HepG2 (cell line): ENCODE data around the gene FAM187B. TPM values are rescaled to one million over a fixed set of nuclear protein-coding genes. Genes with fewer than 3 reads are reported as not detected.
A peak's percentile ranks its signal among the peaks of the same experiment; 100 is the strongest.

Experiments
- CHCHD3 ChIP-seq: sonication (generic); formaldehyde crosslinking; IDR thresholded peaks from 2 replicates; pipeline ENCODE4 v1.8.0; 2022; ENCODE audit warnings: mild to moderate bottlenecking, missing genetic modification reagents, moderate library complexity
- HES4 ChIP-seq: sonication (generic); formaldehyde crosslinking; IDR thresholded peaks from 2 replicates; pipeline ENCODE4 v1.9.0; 2021; ENCODE audit warnings: mild to moderate bottlenecking, missing genetic modification reagents, borderline replicate concordance
- ISX ChIP-seq: sonication (generic); formaldehyde crosslinking; conservative IDR thresholded peaks from 2 replicates; pipeline ENCODE4 v1.5.0; 2020; ENCODE audit warnings: missing genetic modification reagents
- KLF15 ChIP-seq: sonication (generic); formaldehyde crosslinking; IDR thresholded peaks from 2 replicates; pipeline ENCODE4 v1.8.1; 2023; ENCODE audit warnings: borderline replicate concordance, mild to moderate bottlenecking, inconsistent platforms, missing genetic modification reagents, mixed read lengths
- RBFOX2 ChIP-seq: fragments of 200-400 bp; formaldehyde crosslinking; IDR thresholded peaks from 2 replicates; pipeline ENCODE4 v1.6.1; 2017; ENCODE audit warnings: low read depth, mild to moderate bottlenecking, low read length
- ZNF20 ChIP-seq: sonication (generic); formaldehyde crosslinking; IDR thresholded peaks from 2 replicates; pipeline ENCODE4 v1.4.0; 2020; ENCODE audit warnings: mild to moderate bottlenecking, moderate library complexity, missing genetic modification reagents
- polyA plus RNA-seq, 8 experiments: library from polyadenylated mRNA; depleted of rRNA in 3 of 8; stranded (reverse) in 7 of 8; unstranded in 1 of 8; fragments of >200 nt; fragmentation: Illumina TruSeq in 4 of 8; extraction: Trizol in 4 of 8; gene quantifications; 2 replicates each; pipeline versions ENCODE4 v1.2.1 to v1.2.3, GENCODE V29; 2011 to 2016; ENCODE audit warnings: low read depth in 4 of 8, missing spikeins in 1 of 8, mixed read lengths in 1 of 8; ENCODE audit not compliant: insufficient read depth in 1 of 8
- total RNA-seq, 5 experiments: library from RNA; depleted of rRNA; stranded (reverse); fragments of >200 nt; fragmentation: Illumina TruSeq; extraction: Trizol; gene quantifications; 2 replicates each; pipeline ENCODE4 v1.2.3, GENCODE V29; 2016; ENCODE audit warnings: low read depth in 1 of 5
- TF ChIP-seq, protein P1 (sequence below): sonication (generic); formaldehyde crosslinking; IDR thresholded peaks from 2 replicates; pipeline ENCODE4 v1.5.1; 2020; ENCODE audit warnings: mild to moderate bottlenecking, missing genetic modification reagents, moderate library complexity
- TF ChIP-seq, protein P2 (sequence below): IDR thresholded peaks from 2 replicates; pipeline ENCODE4 v1.6.1; 2012; ENCODE audit warnings: low read depth, low read length, improper control_type of control experiment
- TF ChIP-seq, protein P3 (sequence below): sonication (generic); formaldehyde crosslinking; IDR thresholded peaks from 2 replicates; pipeline ENCODE4 v1.9.0; 2021; ENCODE audit warnings: mild to moderate bottlenecking, missing genetic modification reagents
- TF ChIP-seq, protein P4 (sequence below): sonication (generic); formaldehyde crosslinking; IDR thresholded peaks from 2 replicates; pipeline ENCODE4 v1.9.0; 2021; ENCODE audit warnings: missing genetic modification reagents, mild to moderate bottlenecking, borderline replicate concordance
- TF ChIP-seq, protein P5 (sequence below): sonication (generic); formaldehyde crosslinking; conservative IDR thresholded peaks from 2 replicates; pipeline ENCODE4 v1.4.0; 2020; ENCODE audit warnings: mild to moderate bottlenecking, missing genetic modification reagents, moderate library complexity

Gene FAM187B
- total and polyA plus RNA-seq, 2 of the 13 experiments (the other 11 are each of a cell fraction or from before 2014, with no cell fraction given): not detected

DNA sequence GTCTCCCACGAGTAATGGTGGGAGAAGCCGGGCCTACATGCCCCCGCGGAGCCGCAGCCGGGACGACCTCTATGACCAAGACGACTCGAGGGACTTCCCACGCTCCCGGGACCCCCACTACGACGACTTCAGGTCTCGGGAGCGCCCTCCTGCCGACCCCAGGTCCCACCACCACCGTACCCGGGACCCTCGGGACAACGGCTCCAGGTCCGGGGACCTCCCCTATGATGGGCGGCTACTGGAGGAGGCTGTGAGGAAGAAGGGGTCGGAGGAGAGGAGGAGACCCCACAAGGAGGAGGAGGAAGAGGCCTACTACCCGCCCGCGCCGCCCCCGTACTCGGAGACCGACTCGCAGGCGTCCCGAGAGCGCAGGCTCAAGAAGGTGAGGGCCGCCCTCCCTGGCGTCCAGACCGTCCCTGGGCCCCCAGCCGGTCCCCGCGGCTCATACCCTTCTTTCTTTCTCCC lies 38.8 kb upstream of the FAM187B start (continued):
- TF ChIP-seq, protein P1, sequence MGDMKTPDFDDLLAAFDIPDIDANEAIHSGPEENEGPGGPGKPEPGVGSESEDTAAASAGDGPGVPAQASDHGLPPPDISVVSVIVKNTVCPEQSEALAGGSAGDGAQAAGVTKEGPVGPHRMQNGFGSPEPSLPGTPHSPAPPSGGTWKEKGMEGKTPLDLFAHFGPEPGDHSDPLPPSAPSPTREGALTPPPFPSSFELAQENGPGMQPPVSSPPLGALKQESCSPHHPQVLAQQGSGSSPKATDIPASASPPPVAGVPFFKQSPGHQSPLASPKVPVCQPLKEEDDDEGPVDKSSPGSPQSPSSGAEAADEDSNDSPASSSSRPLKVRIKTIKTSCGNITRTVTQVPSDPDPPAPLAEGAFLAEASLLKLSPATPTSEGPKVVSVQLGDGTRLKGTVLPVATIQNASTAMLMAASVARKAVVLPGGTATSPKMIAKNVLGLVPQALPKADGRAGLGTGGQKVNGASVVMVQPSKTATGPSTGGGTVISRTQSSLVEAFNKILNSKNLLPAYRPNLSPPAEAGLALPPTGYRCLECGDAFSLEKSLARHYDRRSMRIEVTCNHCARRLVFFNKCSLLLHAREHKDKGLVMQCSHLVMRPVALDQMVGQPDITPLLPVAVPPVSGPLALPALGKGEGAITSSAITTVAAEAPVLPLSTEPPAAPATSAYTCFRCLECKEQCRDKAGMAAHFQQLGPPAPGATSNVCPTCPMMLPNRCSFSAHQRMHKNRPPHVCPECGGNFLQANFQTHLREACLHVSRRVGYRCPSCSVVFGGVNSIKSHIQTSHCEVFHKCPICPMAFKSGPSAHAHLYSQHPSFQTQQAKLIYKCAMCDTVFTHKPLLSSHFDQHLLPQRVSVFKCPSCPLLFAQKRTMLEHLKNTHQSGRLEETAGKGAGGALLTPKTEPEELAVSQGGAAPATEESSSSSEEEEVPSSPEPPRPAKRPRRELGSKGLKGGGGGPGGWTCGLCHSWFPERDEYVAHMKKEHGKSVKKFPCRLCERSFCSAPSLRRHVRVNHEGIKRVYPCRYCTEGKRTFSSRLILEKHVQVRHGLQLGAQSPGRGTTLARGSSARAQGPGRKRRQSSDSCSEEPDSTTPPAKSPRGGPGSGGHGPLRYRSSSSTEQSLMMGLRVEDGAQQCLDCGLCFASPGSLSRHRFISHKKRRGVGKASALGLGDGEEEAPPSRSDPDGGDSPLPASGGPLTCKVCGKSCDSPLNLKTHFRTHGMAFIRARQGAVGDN: peak; percentile 73
- TF ChIP-seq, protein P2, sequence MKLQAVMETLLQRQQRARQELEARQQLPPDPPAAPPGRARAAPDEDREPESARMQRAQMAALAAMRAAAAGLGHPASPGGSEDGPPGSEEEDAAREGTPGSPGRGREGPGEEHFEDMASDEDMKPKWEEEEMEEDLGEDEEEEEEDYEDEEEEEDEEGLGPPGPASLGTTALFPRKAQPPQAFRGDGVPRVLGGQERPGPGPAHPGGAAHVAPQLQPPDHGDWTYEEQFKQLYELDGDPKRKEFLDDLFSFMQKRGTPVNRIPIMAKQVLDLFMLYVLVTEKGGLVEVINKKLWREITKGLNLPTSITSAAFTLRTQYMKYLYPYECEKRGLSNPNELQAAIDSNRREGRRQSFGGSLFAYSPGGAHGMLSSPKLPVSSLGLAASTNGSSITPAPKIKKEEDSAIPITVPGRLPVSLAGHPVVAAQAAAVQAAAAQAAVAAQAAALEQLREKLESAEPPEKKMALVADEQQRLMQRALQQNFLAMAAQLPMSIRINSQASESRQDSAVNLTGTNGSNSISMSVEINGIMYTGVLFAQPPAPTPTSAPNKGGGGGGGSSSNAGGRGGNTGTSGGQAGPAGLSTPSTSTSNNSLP: no peak
- TF ChIP-seq RBFOX2: peak; percentile 56
- TF ChIP-seq, protein P3, sequence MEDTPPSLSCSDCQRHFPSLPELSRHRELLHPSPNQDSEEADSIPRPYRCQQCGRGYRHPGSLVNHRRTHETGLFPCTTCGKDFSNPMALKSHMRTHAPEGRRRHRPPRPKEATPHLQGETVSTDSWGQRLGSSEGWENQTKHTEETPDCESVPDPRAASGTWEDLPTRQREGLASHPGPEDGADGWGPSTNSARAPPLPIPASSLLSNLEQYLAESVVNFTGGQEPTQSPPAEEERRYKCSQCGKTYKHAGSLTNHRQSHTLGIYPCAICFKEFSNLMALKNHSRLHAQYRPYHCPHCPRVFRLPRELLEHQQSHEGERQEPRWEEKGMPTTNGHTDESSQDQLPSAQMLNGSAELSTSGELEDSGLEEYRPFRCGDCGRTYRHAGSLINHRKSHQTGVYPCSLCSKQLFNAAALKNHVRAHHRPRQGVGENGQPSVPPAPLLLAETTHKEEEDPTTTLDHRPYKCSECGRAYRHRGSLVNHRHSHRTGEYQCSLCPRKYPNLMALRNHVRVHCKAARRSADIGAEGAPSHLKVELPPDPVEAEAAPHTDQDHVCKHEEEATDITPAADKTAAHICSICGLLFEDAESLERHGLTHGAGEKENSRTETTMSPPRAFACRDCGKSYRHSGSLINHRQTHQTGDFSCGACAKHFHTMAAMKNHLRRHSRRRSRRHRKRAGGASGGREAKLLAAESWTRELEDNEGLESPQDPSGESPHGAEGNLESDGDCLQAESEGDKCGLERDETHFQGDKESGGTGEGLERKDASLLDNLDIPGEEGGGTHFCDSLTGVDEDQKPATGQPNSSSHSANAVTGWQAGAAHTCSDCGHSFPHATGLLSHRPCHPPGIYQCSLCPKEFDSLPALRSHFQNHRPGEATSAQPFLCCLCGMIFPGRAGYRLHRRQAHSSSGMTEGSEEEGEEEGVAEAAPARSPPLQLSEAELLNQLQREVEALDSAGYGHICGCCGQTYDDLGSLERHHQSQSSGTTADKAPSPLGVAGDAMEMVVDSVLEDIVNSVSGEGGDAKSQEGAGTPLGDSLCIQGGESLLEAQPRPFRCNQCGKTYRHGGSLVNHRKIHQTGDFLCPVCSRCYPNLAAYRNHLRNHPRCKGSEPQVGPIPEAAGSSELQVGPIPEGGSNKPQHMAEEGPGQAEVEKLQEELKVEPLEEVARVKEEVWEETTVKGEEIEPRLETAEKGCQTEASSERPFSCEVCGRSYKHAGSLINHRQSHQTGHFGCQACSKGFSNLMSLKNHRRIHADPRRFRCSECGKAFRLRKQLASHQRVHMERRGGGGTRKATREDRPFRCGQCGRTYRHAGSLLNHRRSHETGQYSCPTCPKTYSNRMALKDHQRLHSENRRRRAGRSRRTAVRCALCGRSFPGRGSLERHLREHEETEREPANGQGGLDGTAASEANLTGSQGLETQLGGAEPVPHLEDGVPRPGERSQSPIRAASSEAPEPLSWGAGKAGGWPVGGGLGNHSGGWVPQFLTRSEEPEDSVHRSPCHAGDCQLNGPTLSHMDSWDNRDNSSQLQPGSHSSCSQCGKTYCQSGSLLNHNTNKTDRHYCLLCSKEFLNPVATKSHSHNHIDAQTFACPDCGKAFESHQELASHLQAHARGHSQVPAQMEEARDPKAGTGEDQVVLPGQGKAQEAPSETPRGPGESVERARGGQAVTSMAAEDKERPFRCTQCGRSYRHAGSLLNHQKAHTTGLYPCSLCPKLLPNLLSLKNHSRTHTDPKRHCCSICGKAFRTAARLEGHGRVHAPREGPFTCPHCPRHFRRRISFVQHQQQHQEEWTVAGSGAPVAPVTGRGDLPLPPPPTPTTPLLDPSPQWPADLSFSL (CRISPR knock-in tag): no peak
- TF ChIP-seq KLF15 (CRISPR knock-in tag): no peak
- TF ChIP-seq CHCHD3 (CRISPR knock-in tag): no peak
- TF ChIP-seq, protein P4, sequence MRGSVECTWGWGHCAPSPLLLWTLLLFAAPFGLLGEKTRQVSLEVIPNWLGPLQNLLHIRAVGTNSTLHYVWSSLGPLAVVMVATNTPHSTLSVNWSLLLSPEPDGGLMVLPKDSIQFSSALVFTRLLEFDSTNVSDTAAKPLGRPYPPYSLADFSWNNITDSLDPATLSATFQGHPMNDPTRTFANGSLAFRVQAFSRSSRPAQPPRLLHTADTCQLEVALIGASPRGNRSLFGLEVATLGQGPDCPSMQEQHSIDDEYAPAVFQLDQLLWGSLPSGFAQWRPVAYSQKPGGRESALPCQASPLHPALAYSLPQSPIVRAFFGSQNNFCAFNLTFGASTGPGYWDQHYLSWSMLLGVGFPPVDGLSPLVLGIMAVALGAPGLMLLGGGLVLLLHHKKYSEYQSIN: no peak
- TF ChIP-seq, protein P5, sequence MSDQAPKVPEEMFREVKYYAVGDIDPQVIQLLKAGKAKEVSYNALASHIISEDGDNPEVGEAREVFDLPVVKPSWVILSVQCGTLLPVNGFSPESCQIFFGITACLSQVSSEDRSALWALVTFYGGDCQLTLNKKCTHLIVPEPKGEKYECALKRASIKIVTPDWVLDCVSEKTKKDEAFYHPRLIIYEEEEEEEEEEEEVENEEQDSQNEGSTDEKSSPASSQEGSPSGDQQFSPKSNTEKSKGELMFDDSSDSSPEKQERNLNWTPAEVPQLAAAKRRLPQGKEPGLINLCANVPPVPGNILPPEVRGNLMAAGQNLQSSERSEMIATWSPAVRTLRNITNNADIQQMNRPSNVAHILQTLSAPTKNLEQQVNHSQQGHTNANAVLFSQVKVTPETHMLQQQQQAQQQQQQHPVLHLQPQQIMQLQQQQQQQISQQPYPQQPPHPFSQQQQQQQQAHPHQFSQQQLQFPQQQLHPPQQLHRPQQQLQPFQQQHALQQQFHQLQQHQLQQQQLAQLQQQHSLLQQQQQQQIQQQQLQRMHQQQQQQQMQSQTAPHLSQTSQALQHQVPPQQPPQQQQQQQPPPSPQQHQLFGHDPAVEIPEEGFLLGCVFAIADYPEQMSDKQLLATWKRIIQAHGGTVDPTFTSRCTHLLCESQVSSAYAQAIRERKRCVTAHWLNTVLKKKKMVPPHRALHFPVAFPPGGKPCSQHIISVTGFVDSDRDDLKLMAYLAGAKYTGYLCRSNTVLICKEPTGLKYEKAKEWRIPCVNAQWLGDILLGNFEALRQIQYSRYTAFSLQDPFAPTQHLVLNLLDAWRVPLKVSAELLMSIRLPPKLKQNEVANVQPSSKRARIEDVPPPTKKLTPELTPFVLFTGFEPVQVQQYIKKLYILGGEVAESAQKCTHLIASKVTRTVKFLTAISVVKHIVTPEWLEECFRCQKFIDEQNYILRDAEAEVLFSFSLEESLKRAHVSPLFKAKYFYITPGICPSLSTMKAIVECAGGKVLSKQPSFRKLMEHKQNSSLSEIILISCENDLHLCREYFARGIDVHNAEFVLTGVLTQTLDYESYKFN (CRISPR knock-in tag): no peak; the same call in 1 of the 2 replicates
- 0 out of 2 replicates have a peak, but pooled peaks have one; percentile 37 for TF ChIP-seq ZNF20 (CRISPR knock-in tag)
- TF ChIP-seq ISX (CRISPR knock-in tag): no peak
- no peak for TF ChIP-seq HES4
